Right lobe of liver (tissue), 6 donors: Measurements from ENCODE around the gene MPV17. TPM values are rescaled to one million over a fixed set of nuclear protein-coding genes. Genes with fewer than 3 reads are reported as not detected.

Experiments
- ATAC-seq, 4 donors: fragments of 200-7000 bp; cut with Tn5 transposase; one replicate each; pipeline ENCODE4 v1.9.1; 2020; ENCODE audit warnings: mild to moderate bottlenecking in 4 of 4, moderate library complexity in 4 of 4
- DNase-seq, 3 donors: peaks; one replicate each; pipeline ENCODE4 v3.0.0-alpha.2; 2020
- H3K27ac ChIP-seq, 3 donors: fragments of 200-600 bp; one replicate each; pipeline ENCODE4 v1.8.0; 2022
- H3K27me3 ChIP-seq, 2 donors: fragments of 200-600 bp; one replicate each; pipeline ENCODE4 v1.8.0; 2022
- H3K36me3 ChIP-seq, 4 donors: fragments of 200-600 bp; sonication (generic) in 1 of 4; one replicate each; pipeline versions ENCODE4 v1.5.1 to v1.8.0; 2017 to 2022; ENCODE audit warnings: control low read depth in 1 of 4
- H3K4me1 ChIP-seq, 4 donors: fragments of 200-600 bp; sonication (generic) in 1 of 4; one replicate each; pipeline versions ENCODE4 v1.5.1 to v1.8.0; 2017 to 2022; ENCODE audit warnings: control low read depth in 1 of 4
- H3K4me3 ChIP-seq, 3 donors: fragments of 200-600 bp; one replicate each; pipeline ENCODE4 v1.8.0; 2022
- H3K9me3 ChIP-seq, 4 donors: fragments of 200-600 bp; sonication (generic) in 1 of 4; one replicate each; pipeline versions ENCODE4 v1.5.1 to v1.8.0; 2017 to 2022; ENCODE audit warnings: control low read depth in 1 of 4
- POLR2A ChIP-seq: fragments of 450-650 bp; IDR thresholded peaks from one replicate; pipeline ENCODE4 v1.6.1; 2017; ENCODE audit warnings: antibody characterized with exemption, mild to moderate bottlenecking
- WGBS: methylation state at CpG from one replicate; pipeline ENCODE4 v1.1.6; 2018; ENCODE audit warnings: low coverage, low lambda C conversion rate; ENCODE audit not compliant: insufficient coverage; ENCODE audit errors: missing lambda C conversion rate; 5-methylcytosine and 5-hydroxymethylcytosine counted together
- intact Hi-C, 2 donors: fragments of 100-400 bp; cut with DNase I; formaldehyde crosslinking; loops; one replicate each; pipeline versions ENCODE4 v1.11.2 to v1.14.1; 2022
- long read RNA-seq: library from polyadenylated mRNA; unstranded; transcript quantifications from one replicate; pipeline ENCODE4 v2.0.0, GENCODE V29; 2019
- total RNA-seq, 6 experiments: library from RNA; depleted of rRNA in 2 of 6; stranded (reverse); fragments of >200 nt in 2 of 6; fragmentation: NEBNext Ultra II Directional in 3 of 6; extraction: Animal tissue kit (Norgen Biotek cat#: 25700) in 3 of 6; gene quantifications; one replicate each; pipeline versions ENCODE4 v1.1.0 to v1.2.4, GENCODE V29; 2016 to 2023
- TF ChIP-seq, protein P1 (sequence below), 4 donors: fragments of 200-600 bp in 3 of 4; fragments of 450-650 bp in 1 of 4; IDR thresholded peaks; one replicate each; pipeline versions ENCODE4 v1.5.1 to v1.8.0; 2016 to 2022; ENCODE audit warnings: antibody characterized with exemption in 4 of 4, mild to moderate bottlenecking in 2 of 4
- donor health status: DM: no; HTN: yes; CAD: no.
- donor health status: DM: no; HTN: no; CAD: no.
- donor health status: DM: no; HTN: no; CAD: no.
- donor health status: DM: no; HTN: yes; CAD: no.
- donor health status: DM: no; HTN: yes; CAD: no.

Gene MPV17, protein sequence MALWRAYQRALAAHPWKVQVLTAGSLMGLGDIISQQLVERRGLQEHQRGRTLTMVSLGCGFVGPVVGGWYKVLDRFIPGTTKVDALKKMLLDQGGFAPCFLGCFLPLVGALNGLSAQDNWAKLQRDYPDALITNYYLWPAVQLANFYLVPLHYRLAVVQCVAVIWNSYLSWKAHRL
- total RNA-seq: 10 to 100 TPM; 17.2 to 82.3 (median 30.4) TPM
- long read RNA-seq, partial matches to known transcripts: 0 of 7 reads
- long read RNA-seq, other reads (novel, unspliced or antisense): 5 of 7 reads

DNA sequence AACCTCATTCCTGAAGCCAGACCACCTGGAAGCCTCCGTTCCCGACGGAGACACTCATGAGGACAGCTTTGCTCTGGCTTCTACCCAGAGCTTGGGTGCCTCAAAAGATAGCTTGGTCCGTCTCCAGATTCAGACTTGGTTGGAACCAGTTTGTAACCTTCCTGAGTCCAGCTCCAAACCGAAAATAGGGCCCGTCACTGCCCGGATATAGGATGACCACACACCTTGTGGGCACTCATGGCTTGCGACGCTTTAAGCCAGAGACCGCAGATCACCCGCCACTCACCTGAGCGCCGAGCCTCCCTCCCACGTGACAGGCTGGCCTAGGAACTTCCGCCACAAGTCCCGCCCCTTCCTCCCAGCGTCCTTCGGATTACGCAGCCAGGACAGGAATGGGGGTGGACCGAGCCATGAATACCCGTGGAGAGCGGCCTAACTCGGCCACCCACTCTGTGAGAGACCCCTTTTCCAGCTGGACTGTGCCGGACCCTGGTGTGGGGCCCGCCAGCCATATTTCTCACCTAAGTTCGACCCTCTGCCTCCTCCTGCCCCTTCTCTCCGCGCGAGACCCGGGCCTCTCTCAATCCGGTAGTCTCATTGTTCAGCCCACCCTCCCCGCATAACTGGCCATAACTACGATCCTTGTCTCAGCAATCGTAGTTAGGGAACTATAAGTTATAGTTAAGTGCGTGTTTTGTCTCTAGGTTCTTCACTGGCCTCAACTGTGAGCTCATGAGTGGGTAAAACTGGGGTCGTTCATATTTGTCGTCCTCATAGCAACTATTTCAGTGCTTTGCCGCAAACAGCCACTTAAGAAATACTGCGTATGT, at the start of gene MPV17:
Gene MPV17 (minus strand): TSS at position 332 of the 830 bp plus-strand sequence. CDS start 580 bp downstream, outside the sequence.
- Histone ChIP-seq H3K9me3 (no peaks in the 10 kb centered on the region), H3K27ac (peak within 1 kb of the TSS; percentile 85 to 95 (median 94)), H3K4me1 (peaks cover 0 to 20% (median 9%) of the 10 kb centered on the region in 4 donors), H3K4me3 (peak within 1 kb of the TSS; percentile 72 to 83 (median 74)), H3K27me3 (no peaks in the 10 kb centered on the region), H3K36me3 (peaks cover 0 to 21% (median 5%) of the 10 kb centered on the region in 4 donors)
- 0% methylated on average over 18 of the region's 39 CpGs for WGBS
- peak; percentile 86 to 96 (median 92) for ATAC-seq
- intact Hi-C loops: no loop called here
- TF ChIP-seq, protein P1, sequence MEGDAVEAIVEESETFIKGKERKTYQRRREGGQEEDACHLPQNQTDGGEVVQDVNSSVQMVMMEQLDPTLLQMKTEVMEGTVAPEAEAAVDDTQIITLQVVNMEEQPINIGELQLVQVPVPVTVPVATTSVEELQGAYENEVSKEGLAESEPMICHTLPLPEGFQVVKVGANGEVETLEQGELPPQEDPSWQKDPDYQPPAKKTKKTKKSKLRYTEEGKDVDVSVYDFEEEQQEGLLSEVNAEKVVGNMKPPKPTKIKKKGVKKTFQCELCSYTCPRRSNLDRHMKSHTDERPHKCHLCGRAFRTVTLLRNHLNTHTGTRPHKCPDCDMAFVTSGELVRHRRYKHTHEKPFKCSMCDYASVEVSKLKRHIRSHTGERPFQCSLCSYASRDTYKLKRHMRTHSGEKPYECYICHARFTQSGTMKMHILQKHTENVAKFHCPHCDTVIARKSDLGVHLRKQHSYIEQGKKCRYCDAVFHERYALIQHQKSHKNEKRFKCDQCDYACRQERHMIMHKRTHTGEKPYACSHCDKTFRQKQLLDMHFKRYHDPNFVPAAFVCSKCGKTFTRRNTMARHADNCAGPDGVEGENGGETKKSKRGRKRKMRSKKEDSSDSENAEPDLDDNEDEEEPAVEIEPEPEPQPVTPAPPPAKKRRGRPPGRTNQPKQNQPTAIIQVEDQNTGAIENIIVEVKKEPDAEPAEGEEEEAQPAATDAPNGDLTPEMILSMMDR (IDR thresholded peaks at IDR 0.05): no peak
- peak; percentile 97 for TF ChIP-seq POLR2A
- DNase-seq: peak; percentile 93 to 95 (median 94)

DNA sequence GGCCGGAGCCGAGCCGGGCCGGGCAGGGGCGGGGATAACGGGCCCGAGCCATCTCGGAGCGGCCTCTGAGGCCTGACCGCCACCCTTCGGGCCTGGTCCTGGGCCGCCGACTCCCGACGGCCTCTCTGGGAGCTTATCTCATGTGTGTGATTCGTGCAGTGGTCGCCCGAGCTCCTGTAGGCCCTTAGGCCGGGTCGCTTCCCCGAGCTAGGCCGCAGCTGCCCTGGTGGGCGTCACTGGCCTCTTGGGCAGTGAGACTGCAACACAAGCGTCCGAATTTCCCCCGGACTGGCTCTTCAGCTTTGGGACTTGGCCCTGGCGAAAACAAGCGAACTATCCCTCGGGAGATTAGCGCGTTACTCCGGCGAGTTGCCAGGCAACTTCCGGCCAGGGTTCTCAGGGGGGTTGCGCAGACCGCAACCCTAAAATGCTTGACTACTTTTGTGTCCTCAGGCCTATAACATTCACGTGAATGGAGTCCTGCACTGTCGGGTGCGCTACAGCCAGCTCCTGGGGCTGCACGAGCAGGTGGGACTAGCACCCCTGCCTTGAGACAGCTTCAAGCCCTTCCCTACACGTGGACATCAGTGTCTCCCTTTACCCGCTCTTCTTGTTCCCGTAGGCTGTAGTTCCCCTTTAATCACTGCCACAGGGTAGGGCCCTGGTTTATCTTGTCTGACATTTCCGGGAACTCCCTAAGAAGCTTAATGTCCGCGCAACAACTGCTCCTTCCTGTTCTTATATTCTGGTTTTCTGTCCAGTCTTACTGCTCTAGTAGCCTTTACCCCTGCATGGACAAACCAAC, 48.1 kb upstream of the MPV17 start:
- Histone ChIP-seq H3K36me3 (peaks cover 7 to 69% (median 29%) of the 10 kb centered on the region in 4 donors), H3K27me3 (no peaks in the 10 kb centered on the region), H3K4me3 (peak overlapping the region; percentile 61 to 100 (median 93)), H3K4me1 (peaks cover 0 to 24% (median 7%) of the 10 kb centered on the region in 4 donors), H3K9me3 (no peaks in the 10 kb centered on the region), H3K27ac (peak overlapping the region; percentile 81 to 85 (median 82))
- ATAC-seq: peak; percentile 24 to 47 (median 38)
- WGBS: 0% methylated on average over 8 of the region's 46 CpGs
- TF ChIP-seq, protein P1 (IDR thresholded peaks at IDR 0.05): no peak
- peak; percentile 32 for TF ChIP-seq POLR2A
- intact Hi-C loops: loop anchor here in 1 of 2 donors (2.0 kb wide), 1 partner anchor 14 kb away; the partner anchor contains the start of gene GTF3C2
- DNase-seq: peak; percentile 36 to 68 (median 58)

DNA sequence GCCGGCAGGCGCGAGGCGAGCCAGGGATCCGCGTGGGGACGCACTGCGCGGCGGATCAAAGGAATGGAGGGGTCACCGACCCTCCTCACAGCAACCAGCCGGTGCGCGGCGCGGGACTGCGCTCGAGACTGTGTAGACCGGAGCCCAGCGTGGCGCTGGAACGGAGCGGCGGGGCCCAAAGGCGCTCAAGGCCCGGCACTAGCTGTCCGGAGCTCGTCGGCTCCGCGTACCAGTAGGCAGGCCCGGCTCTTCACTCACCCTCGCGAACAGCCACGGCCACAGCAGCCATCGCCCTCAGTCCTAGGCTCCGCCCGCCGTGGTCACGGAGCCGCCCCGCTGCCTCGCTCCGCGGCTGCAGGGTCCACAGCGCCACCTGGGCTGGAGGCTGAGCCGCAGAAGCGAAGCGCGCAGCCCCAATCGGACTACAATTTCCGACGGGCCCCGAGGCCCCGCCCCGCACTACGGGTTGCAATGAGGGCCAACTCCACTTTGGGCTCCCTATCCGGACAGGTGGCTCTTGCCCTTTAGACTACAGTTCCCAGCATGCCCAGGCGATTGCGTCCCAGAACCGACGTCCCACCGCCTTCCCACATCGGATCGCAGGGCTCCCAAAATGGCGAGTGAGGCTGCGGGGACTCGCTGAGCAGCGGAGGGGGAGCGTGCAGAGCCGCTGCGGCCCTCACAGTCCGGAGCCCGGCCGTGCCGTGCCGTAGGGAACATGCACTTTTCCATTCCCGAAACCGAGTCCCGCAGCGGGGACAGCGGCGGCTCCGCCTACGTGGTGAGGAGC, 47.3 kb upstream of the MPV17 start, which contains the start of the genes EIF2B4 and SNX17:
Gene EIF2B4 (minus strand): TSS at position 313 of the 790 bp plus-strand sequence. CDS start 24 bp downstream, at position 289.
Gene SNX17 (plus strand): TSS at position 591 of the 790 bp plus-strand sequence. CDS start 128 bp downstream, at position 719.
- Histone ChIP-seq H3K4me3 (peak within 1 kb of the TSS; percentile 61 to 100 (median 93)), H3K27ac (peak within 1 kb of the TSS; percentile 81 to 85 (median 84)), H3K36me3 (peaks cover 0 to 67% (median 28%) of the 10 kb centered on the region in 4 donors), H3K4me1 (peaks cover 0 to 24% (median 7%) of the 10 kb centered on the region in 4 donors), H3K27me3 (no peaks in the 10 kb centered on the region), H3K9me3 (no peaks in the 10 kb centered on the region)
- TF ChIP-seq, protein P1 (IDR thresholded peaks at IDR 0.05): peak; percentile 67 to 87 (median 85)
- TF ChIP-seq POLR2A: peak; percentile 78
- ATAC-seq (peak; percentile 90 to 97 (median 94)), DNase-seq (peak; percentile 98 to 100 (median 99))
- 0% methylated on average over 9 of the region's 85 CpGs for WGBS
- intact Hi-C loops: loop anchor here in 1 of 2 donors (2.0 kb wide), 1 partner anchor 13 kb away; the partner anchor contains the start of gene GTF3C2
